ENCODE results near the gene CA10.
A peak's percentile ranks its signal among the peaks of the same experiment; 100 is the strongest.

Gene CA10

DNA sequence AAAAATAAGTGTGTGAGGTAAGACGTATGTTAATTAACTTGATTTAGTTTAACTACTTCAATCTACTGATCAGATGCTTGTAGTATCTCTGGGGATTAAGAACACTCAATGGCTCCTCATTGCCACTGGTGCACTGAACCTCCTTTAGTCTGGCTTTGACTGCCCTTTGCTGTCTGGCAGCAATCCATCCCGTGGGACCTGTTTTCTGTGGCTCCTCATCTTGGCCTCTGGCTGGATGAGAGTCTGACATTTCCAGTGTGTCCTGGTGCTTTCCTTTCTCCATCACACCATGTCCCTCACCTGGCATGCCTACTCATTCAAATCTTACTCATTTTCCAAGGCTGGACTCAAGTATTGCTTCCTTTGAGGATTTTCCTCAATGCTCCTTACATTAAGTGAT lies 212.2 kb downstream of the CA10 start:
- DNase-seq: no peak

GRCh38 chr17:51941272-51941671 lies 217.2 kb downstream of the CA10 start:
- no peak for DNase-seq

DNA sequence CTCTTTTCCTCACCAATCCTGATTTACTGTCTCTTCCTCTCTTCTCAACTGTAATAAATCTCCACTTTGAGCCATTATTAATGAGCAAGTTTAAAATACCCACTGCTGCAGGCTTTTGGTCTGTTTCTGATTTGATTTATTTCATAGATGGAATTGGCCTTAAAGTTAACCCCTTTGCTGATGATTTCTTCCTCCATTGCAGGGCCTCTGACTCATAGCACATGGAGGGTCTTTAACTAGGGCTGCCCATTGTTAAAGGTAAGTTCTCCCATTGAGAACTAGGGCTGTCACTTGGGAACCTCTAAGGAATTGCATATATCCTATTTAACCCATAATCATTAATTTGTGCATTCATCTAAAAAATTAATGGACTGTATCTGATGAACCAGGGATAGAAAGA lies 221.2 kb downstream of the CA10 start:
- DNase-seq: no peak

DNA sequence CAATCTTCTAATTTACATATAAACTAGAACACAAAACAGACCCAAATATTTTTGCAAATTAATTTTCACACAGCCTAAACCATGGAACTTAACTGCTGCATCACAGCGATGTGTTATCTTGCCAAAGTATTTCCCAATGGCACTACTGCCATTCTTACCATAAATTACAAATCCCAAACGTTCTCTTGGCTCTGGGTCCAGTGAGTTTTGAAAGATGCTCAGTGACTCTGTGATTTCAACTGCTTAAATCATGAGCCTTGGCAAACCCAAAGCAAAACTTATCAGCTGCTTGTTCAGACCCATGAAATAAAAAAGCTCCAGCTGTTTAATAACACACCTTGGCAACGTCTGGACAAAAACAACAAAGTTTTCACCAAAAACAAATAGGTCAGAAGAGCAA lies 223.0 kb downstream of the CA10 start:
- DNase-seq: no peak

DNA sequence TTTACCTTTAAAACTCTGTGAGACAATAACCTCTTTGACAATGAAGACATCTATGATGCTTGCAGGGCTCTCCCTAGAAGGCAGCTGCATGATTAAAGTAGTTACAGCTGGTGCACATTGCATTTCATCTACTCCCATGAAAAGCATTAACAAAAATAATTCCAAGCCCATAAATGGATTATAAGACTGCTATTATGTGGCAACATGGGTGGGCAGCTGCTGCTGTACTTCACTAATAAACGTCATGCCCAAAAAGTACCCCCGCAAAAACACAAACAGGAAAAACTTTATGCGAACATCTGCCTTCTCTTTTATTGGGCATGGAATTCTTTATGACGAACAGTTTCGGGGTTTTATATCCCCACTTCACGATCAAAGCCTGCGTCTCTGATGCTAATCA lies 224.9 kb downstream of the CA10 start:
- no peak for DNase-seq

DNA sequence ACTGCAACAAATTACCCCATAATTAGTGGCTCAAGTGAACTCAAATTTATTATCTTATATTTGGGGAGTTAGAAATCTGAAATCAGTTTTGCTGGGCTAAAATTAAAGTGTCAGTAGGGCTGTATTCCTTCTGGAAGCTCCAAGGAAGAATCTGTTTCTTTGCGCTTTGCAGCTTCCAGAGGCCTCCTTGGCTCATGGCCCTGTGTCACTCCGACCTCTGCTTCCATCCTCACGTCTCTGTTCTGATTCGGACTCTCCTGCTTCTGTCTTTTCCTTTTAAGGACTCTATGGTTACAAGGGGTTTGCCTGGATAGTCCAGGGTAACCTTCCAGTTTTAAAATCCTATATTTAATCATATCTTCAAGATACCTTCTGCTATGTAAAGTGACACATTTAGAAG lies 232.1 kb downstream of the CA10 start:
- DNase-seq: no peak

- DNase-seq: no peak
Observed at GRCh38 chr17:51921500-51921899, 237.0 kb downstream of the CA10 start.

DNA sequence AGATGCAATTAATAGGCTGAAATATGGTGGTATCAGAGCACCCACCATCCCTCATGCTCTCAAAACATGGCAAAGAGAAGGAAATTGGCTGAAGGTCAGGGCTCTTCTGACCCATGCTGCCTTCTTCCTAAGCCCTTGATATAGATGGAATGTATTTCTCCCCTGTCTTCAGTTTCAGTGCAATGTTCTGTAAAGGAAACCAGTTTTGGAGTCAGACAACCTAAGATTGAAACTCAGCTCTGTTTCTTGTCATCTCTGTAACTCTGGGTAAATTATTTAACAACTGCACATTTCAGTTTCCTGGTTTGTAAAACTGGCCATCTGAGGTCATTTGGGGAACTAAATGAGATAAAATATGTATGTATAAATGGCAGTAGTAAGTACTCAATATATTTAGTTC lies 243.9 kb downstream of the CA10 start:
- no peak for DNase-seq

DNA sequence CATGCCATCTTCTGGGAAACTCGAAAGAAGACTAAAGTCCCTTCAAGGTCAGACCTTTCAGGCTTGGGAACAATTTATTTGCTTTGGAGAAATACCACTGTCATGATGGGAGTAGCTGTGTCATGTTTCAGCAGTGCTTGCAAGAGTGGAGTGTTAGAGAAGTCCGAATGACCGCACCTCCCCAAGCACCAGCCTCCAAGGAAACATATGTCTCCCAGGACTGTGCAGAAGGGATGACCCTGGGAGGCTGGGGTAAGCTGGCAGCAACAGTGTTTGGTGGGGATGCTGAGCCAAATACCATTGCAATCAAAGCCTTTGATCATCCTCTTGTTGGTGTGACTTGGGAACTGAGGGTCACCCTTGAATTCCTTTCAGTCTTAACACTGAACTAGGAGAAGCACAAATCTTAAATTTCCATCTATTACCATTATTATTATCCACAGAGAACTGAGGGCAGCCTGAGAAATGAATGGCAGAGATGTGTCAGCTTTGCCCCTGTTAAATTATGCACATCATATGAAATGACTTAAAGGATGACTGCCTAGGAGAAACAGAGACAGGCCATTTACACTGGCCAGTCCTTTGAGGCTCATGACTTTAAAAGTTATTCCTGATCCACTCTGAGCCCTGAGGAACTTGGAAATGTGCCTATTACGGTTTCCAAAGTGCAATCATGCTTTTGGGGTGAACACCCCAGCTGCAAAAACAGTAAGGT lies 244.9 kb downstream of the CA10 start:
- no peak for DNase-seq

DNA sequence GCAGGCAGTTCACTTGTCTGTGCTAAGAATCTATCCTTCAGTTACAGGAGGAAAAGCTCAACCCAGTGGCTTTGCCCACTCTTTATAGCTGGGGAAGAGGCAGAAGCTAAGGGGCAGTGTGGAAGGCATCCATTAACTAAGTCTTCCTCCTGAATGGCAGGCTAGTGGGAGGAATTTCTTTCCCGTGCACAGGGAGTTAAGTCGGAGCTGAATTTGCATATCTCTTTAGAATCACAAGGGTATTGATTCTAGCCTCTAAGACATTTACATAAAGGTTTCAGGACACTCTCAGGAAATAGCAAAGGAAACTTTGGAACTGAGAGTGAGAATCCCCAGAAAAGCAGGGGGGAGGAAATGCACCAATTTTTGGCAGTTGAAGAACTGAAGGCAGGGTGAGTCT lies 245.6 kb downstream of the CA10 start:
- no peak for DNase-seq

- no peak for DNase-seq
Observed at GRCh38 chr17:51911237-51911636, 247.3 kb downstream of the CA10 start.

GRCh38 chr17:51909971-51910370 lies 248.5 kb downstream of the CA10 start:
- DNase-seq: no peak

GRCh38 chr17:51908841-51909537 lies 249.5 kb downstream of the CA10 start:
- no peak for DNase-seq

DNA sequence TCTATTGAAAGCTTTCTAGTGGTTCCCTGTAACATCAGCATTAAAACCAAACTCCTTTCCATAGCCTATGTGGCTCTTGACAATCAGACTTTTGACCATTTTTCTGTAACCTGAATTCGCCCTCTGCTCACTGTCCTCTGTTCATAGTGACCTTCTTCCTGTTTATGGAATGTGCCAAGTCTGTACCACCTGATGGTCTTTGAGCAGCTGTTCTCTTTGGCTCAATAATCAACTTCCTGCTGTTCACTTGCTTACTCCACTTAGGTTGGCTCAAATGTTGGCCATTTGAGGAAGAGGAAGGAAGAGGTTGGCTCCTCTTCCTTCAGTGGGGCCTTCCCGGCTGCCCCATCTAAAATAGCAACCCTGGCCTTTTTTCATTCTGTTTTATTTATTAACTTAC lies 251.5 kb downstream of the CA10 start:
- DNase-seq: no peak

DNA sequence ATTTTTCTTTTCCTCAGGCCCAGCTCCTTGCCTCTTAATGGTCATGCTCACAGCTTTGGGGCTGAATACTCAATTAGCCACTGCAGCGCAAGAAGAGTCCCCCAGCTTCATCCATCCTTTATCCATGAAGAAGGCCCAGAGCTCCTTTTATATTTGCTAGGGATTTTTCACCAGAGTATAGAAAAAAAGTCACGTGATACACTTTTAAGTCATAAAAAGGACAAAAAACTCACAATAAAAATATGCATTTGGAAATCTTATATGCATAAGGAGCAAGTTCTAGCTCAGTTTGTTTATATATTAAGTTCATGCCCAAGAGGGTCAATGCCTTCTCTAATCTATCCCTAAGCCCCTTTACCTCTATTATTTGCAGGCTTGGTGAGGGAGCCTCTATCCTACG lies 254.1 kb downstream of the CA10 start:
- no peak for DNase-seq

GRCh38 chr17:51901242-51901641 lies 257.3 kb downstream of the CA10 start:
- no peak for DNase-seq

GRCh38 chr17:51891936-51892335 lies 266.6 kb downstream of the CA10 start:
- no peak for DNase-seq

GRCh38 chr17:51890710-51891109 lies 267.8 kb downstream of the CA10 start:
- DNase-seq: no peak

GRCh38 chr17:51888816-51889215 lies 269.7 kb downstream of the CA10 start:
- no peak for DNase-seq

DNA sequence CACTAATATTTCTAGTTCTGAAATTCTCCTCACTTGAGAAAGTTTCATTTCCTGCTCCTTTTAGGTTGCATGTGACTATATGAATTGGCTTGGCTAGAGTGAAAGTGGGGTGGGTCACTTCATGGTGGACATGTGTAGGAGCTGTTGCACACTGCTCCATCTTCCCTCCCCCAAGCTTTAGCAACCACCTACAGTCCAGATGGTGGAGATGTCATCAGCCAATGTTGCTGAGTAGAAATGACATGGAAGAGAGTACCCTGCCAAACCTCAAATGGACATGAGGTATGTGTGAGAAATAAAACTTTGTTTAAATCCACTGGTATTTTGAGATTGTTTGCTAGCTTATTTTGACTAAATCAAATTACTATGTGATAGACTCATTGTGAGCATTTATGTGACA lies 281.5 kb downstream of the CA10 start:
- no peak for DNase-seq

GRCh38 chr17:51873302-51873701 lies 285.2 kb downstream of the CA10 start:
- DNase-seq: no peak

DNA sequence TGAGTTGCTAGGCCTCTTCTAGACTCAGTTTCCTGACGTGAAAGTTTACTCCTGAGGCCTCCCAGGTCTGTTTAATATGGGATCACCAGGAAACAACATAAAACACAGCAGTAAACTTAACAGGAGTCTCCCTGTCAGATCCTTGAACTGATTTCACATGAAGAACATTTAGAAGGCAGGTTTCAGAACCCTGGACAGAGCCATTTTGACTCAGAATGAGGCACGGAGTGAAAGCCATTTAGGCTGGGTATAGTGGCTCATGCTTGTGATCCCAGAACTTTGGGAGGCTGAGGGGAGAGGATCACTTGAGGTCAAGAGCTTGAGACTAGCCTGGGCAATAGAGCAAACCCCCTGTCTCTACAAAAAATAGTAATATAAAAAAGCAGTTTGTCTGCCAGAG lies 289.1 kb downstream of the CA10 start:
- no peak for DNase-seq

DNA sequence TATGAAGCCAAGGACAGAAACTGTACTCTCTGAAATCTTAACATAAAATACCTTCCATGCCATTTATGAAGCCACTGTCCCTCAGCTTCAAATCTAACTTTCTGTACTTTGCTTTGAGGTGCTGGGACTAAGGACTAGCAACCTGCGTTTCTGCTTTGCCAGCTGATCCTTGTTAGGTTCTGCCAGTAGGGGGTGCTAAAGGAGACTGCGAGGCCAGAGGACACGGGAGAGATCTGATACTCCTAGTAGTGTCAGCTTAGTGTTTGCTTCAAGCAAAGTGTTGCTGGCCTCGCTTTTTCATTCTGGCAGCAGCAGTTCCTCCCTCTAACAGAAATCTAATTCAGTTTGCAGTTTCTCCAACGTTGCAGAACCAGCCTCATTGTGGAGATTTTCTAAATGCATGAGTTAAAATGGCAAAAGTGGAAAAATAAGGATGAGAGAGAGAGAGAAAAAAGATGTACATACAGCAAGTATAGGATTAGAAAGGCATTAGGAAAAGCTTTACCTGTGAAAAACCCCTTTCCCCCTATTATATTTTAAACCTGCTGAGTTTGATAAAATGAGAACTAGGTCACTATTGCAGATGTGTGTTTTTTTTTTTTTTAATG lies 297.5 kb downstream of the CA10 start:
- DNase-seq: peak; percentile 11

- peak; percentile 32 for DNase-seq
Observed at GRCh38 chr17:51857052-51857597, 301.4 kb downstream of the CA10 start.
